Measurements from ENCODE around the gene CES2.
"Not testable (repeated sequence)": the region's sequence is repeated elsewhere in the genome, so short reads cannot be mapped to it uniquely, and the experiment has no call there.

The CES2 gene

DNA sequence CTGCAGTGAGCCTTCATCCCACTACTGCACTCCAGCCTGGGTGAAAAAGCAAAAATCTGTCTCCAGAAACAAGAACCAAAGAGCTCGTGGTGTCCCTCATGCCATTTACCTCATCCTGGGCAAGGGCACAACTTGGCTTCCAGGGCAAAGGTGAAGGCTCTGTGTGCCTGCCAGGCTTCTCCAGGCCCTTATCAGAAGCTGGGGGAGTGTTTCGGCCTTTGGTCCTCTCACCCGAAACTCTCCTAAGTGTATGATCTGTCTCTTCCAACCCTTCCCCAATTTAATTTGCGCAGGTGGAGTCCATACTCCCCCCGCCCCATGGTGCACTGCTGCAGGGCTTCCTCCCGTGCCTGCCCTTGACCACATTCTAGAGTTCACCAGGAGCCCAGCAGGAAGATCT, 1.1 kb downstream of the CES2 start:
- DNase-seq, result no peak

- no peak for DNase-seq
These were observed 1.7 kb downstream of the CES2 start for GRCh38 chr16:66936889-66937554.

DNA sequence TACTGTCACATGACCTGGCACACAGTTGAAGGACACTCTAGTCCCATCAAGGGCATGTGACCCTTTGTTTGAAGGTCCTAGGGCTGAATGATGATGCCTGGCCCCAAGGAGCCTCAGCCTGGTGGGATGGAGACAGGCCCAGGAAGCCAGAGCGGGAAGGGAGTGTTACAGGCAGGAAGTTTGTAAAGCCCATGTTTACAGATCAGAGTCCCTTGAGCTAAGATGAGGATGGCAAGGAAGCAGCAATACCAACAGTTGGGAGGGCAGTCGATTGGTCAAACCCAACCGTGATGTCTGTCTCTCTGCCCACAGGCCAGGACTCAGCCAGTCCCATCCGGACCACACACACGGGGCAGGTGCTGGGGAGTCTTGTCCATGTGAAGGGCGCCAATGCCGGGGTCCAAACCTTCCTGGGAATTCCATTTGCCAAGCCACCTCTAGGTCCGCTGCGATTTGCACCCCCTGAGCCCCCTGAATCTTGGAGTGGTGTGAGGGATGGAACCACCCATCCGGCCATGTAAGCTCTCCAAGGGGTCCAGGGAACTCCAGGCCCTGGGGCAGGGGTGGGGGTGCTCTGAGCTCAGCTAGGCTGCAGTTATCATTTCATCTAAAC, 2.5 kb downstream of the CES2 start:
- no peak for DNase-seq

DNA sequence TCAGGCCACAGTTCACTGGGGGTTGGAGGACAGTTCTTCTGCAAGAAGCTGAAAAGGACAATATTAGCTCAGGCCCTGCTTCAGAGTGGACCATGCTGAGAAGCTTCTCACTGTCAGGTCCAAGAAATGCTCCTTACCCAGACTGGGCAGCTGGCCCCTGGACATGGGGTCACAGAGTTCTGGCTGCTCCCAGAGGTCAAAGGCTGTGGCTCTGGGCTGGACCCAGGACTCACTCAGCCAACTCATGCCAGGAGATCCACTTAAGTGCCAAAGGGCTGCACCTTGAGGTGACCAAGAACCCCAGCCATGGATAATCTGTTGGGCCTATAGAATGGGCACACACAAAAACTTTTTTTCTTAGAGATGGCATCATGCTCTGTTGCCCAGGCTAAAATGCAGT, 4.0 kb downstream of the CES2 start:
- no peak for DNase-seq

GRCh38 chr16:66940236-66940635, 4.9 kb downstream of the CES2 start:
- DNase-seq, result no peak

- no peak for DNase-seq
These were observed 7.7 kb downstream of the CES2 start for GRCh38 chr16:66942981-66943380.

DNA sequence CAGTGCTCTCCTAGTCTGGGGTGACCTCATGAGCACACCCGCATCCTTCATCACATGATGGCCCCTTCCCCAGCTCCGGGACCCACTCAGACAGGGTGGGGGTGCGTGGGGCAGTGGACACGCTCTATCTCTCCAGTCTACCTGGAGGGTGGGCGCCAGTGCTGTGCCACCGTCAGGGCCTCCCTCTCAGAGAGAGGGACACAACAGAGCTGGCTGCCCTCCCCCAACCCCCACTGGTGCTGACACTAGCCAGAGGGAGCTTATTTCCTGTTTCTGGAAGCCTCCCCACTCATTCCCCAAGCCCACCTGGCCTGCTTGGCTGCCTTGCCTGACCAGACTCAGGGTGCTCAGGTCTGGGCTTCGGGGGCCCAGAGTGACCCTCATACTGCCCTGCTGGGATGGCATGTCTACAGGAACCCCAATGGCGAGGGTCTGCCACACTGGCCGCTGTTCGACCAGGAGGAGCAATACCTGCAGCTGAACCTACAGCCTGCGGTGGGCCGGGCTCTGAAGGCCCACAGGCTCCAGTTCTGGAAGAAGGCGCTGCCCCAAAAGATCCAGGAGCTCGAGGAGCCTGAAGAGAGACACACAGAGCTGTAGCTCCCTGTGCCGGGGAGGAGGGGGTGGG, 8.2 kb downstream of the CES2 start:
- DNase-seq, result no peak

GRCh38 chr16:66944054-66944441, 8.7 kb downstream of the CES2 start:
- DNase-seq, result no peak

GRCh38 chr16:66944971-66945370, 9.7 kb downstream of the CES2 start:
- DNase-seq, result not testable (repeated sequence)

DNA sequence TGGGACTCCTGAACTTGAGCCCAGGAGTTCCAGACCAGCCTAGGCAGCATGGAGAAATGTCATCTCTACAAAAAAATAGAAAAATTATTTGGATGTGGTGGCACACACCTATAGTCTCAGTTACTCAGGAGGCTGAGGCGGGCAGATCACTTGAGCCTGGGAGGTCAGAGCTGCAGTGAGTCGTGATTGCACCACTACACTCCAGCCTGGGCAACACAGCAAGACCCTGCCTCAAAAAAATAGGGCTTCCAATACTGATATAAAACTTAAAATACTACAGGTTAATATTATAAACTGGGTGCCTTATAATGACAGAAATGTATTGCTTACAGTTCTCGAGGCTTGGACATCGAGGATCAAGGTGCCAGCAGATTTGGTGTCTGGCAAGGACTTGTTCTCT, 10.6 kb downstream of the CES2 start:
- DNase-seq, result no peak

GRCh38 chr16:66946541-66946940, 11.2 kb downstream of the CES2 start:
- no peak for DNase-seq

GRCh38 chr16:66946974-66947301, 11.6 kb downstream of the CES2 start:
- DNase-seq, result no peak

DNA sequence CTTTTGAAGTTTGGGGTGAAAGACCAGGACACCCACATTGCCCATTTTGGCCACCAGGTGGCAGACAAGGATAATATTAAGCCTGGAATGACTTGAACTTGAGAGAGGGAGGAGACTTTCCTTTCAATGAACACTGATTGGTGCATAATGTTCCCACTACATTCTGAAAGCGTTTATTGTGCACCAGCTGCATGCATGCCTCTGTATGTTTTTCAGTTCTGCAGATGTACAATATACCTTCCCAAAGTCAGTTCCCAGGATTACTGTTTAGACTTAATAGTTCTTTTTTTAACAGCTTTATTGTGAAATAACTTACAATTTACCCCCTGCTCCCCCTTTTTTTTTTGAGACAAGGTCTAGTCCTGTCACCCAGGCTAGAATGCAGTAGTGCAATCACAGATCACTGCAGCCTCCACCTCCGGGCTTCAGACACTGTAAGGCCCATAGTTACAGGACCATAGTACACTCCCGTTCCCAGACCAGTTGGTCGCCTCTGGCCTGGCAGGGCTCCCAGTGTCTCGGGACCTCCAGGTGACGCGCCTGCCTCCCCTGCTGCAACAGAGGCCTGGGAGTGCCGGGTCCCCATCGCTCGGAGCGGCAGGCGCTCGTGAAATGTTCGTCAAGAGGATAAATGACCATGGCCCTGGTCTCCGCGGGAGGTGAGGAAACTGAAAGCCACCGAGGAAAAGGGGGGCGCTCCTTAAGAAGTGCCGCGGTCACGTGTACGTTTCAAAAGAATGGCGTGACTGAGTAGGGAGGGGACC, 12.2 kb downstream of the CES2 start:
- peak; percentile 46 for DNase-seq

GRCh38 chr16:66948134-66948836, 13.0 kb downstream of the CES2 start:
- DNase-seq, result no peak

DNA sequence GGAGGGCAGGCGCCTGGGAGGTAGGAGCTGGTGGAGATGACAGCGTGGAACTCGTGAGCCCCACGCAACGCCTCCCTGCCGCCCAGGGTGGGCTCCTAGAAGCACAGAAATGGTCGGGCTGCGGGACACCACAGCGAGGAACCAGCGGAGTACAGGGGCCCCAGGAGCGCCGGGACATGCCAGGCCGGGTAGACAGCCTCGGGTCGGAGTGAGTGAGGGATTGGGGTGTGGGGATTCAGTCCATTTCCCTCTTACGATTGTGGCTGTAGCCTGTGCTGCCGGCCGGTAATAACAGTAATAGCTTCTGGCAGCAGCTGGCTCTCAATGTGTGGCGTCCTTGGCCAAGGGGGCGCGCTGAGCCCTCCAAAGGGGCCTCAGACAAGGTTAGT, 13.5 kb downstream of the CES2 start:
- no peak for DNase-seq

- no peak for DNase-seq
These were observed 14.2 kb downstream of the CES2 start for GRCh38 chr16:66949472-66949871.

- DNase-seq, result no peak
These were observed 15.1 kb downstream of the CES2 start for GRCh38 chr16:66950437-66950836.

DNA sequence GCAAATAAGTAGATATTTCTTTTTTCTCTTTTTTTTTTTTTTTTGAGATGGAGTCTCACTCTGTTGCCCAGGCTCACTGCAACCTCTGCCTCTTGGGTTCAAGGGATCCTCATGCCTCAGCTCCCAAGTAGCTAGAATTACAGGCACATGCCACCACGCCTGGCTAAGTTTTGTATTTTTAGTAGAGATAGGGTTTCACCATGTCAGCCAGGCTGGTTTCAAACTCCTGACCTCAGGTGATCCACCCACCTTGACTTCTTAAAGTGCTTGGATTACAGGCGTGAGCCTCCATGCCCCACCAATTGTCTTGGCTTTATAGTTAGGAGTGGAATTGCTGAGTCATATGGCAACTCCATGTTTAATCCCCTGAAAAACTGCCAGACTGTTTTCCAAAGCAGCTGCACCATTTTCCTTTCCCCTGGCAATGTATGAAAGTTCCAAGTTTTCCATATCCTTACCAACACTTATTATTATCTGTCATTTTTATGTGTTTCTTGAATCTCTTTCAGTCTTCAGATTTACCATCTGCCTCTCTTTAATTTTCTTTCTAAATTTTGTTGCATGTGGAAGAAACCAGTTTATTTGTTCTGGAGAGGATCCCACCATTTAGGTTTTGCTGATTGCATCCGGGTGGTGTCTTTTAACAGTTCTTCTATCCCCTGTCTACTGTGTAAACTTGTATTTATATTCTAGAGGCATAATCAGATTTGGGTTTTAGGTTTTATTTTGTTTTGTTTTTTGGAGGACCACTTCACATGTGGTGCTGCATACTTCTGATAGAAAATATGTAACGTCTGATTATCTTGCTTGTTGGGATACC, 15.9 kb downstream of the CES2 start:
- DNase-seq, result no peak

DNA sequence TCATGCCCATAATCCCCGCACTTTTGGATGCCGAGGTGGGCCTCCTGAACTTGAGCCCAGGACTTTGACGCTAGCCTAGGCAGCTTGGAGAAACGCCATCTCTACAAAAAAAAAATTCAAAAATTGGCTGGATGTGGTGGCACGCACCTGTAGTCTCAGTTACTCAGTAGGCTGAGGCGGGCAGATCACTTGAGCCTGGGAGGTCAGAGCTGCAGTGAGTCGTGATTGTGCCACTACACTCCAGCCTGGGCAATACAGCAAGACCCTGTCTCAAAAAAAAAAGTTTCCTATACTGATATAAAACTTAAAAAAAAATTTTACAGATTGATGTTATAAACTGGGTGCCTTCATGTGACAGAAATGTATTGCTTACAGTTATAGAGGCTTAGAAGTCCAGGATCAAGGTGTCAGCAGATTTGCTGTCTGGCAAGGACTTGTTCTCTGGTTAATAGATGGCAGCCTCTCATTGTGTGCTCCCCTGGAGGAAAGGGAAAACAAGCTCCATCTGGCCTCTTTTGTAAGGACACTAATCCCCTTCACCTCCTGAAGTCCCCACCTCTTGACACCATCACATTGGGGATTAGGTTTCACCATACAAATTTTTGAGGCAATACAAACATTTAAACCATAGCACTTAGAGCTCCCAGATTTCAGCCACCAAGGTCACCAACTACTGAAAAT, 17.3 kb downstream of the CES2 start:
- DNase-seq, result no peak

- no peak for DNase-seq
These were observed 18.3 kb downstream of the CES2 start for GRCh38 chr16:66953462-66954096.

- no peak for DNase-seq
These were observed 18.9 kb downstream of the CES2 start for GRCh38 chr16:66954097-66954659.

Data from GOT3 (cell line).